ENCODE measurements around the gene SMIM28. TPM values are rescaled to one million over a fixed set of nuclear protein-coding genes. Genes with fewer than 3 reads are reported as not detected.

Gene SMIM28
- total RNA-seq, 4 donors from 2014 or later, result not detected

DNA sequence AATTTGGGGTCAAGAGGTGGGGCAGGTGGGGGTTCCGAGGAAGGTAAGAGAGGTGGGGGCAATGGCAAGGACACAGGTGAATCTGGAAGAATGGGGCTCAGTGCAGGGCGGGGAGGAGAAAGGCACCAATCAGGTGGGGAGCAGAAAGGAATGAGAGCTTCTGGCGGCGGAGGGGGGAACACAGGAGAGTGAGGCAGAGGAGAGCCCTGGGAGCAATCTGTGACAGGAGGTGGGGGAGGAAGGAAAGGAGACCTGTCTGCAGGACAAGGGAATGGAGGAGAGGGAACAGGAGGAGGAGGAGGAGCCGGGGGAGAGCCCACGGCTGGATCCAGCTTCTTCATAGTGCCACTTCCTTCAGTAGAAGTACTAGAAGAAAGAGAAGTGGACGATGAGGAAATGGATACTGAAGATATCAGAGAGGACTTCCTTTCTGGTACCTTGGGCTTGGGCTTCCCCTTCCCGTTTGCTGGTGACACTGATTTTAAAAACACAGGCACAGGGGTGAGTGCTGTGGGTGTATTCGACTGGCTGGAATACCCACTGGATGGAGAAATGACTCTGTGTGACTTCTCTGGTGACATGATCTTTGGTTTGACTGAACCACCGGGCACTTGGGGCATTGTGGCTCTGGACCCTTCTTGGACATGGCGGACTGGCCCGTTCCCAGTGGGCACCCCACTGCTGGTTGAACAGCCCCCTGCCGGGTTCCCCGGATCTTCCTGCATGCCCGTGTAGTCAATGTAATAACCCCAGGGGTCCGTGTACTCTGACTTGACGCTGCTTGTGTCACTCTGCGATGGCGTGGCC is 53.8 kb downstream of the SMIM28 start:
- no peaks in the 10 kb centered on the region for H3K9me3 ChIP-seq
- H3K4me1 ChIP-seq, result no peaks in the 10 kb centered on the region
- TF ChIP-seq, protein P1, sequence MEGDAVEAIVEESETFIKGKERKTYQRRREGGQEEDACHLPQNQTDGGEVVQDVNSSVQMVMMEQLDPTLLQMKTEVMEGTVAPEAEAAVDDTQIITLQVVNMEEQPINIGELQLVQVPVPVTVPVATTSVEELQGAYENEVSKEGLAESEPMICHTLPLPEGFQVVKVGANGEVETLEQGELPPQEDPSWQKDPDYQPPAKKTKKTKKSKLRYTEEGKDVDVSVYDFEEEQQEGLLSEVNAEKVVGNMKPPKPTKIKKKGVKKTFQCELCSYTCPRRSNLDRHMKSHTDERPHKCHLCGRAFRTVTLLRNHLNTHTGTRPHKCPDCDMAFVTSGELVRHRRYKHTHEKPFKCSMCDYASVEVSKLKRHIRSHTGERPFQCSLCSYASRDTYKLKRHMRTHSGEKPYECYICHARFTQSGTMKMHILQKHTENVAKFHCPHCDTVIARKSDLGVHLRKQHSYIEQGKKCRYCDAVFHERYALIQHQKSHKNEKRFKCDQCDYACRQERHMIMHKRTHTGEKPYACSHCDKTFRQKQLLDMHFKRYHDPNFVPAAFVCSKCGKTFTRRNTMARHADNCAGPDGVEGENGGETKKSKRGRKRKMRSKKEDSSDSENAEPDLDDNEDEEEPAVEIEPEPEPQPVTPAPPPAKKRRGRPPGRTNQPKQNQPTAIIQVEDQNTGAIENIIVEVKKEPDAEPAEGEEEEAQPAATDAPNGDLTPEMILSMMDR (IDR thresholded peaks at IDR 0.05), result no peak
- no peak for TF ChIP-seq POLR2AphosphoS5 (IDR thresholded peaks at IDR 0.05)
- TF ChIP-seq EP300 (IDR thresholded peaks at IDR 0.05), result no peak
- TF ChIP-seq POLR2A (IDR thresholded peaks at IDR 0.05), result no peak
- peaks cover 26% of the 10 kb centered on the region for H3K36me3 ChIP-seq
- no peak overlapping the region for H3K4me3 ChIP-seq
- WGBS, result 86% methylated on average over 14 of the region's 19 CpGs
- no peaks in the 10 kb centered on the region for H3K27me3 ChIP-seq
- DNase-seq (ENCODE audit: low spot score in 2 of 2), result no peak
- H3K27ac ChIP-seq, result no peak overlapping the region

DNA sequence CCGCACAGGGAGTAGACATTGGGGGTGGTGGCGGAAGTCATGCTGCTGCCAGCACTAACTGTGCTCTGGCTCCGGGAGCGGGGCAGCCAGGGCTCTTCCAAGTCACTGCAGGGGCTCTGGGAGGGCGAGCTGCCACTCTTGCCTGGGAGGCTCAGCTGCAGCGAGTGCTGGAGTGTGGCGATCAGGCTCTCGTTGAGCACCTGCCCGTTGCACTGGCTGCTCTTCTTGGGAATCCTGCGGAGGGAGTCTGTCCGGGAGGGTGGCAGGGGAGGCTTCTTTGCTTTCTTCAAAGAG is 54.3 kb downstream of the SMIM28 start:
- Histone ChIP-seq H3K9me3 (no peaks in the 10 kb centered on the region), H3K4me1 (no peaks in the 10 kb centered on the region), H3K27ac (no peak overlapping the region), H3K27me3 (no peaks in the 10 kb centered on the region), H3K36me3 (peaks cover 26% of the 10 kb centered on the region), H3K4me3 (no peak overlapping the region)
- WGBS, result 88% methylated on average over 6 of the region's 11 CpGs
- TF ChIP-seq POLR2AphosphoS5 (IDR thresholded peaks at IDR 0.05) (no peak), POLR2A (IDR thresholded peaks at IDR 0.05) (no peak), EP300 (IDR thresholded peaks at IDR 0.05) (no peak)
- TF ChIP-seq, protein P1 (IDR thresholded peaks at IDR 0.05), result no peak
- DNase-seq (ENCODE audit: low spot score in 2 of 2), result no peak

Other genes starting within 250 kb of the SMIM28 start
- 10 to 100 TPM in 2 of 4 donors, 1 to 10 TPM in 2; 5.1 to 20.6 (median 9.6) TPM for gene ARFGEF3, start 216.0 kb upstream of the SMIM28 start, total RNA-seq
- not detected for gene PBOV1, start 159.4 kb upstream of the SMIM28 start, total RNA-seq
- gene HEBP2, start 26.3 kb downstream of the SMIM28 start, total RNA-seq, result 10 to 100 TPM; 37.7 to 82.9 (median 56.3) TPM
- 100 to 1,000 TPM in 1 of 4 donors, 10 to 100 TPM in 3; 62.6 to 105 (median 79.8) TPM for gene NHSL1, start 121.6 kb downstream of the SMIM28 start, total RNA-seq